HepG2 (cell line): ENCODE results near the gene UBP1. TPM values are rescaled to one million over a fixed set of nuclear protein-coding genes. Genes with fewer than 3 reads are reported as not detected.

Experiments
- ATAC-seq: fragments of 200-7000 bp; cut with Tn5 transposase; 3 replicates; pipeline ENCODE4 v1.9.1; 2020; ENCODE audit warnings: mild to moderate bottlenecking, moderate library complexity
- Bru-seq: library from RNA; stranded (reverse); fragments of 400-500 nt; gene quantifications from one replicate; lab custom pipeline; 2021; lab: Mats Ljungman, UMichigan
- BruChase-seq, 2 experiments: library from RNA; stranded (reverse); fragments of 400-500 nt; gene quantifications; one replicate each; lab custom pipeline; 2021; lab: Mats Ljungman, UMichigan
- BruUV-seq: library from RNA; stranded (reverse); fragments of 400-500 nt; replicated peaks from 2 replicates; lab custom pipeline; 2021; lab: Mats Ljungman, UMichigan
- CTCF ChIA-PET: fragments of 300-600 bp; formaldehyde crosslinking; extraction: SDS; loops from one replicate; lab custom pipeline; 2021; ENCODE audit warnings: low total read pairs, inconsistent platforms, low intra/inter-chr PET ratio; lab: Yijun Ruan, JAX
- POLR2A ChIA-PET: fragments of 350-600 bp; sonication (Branson Sonifier 250); formaldehyde crosslinking; loops from one replicate; lab custom pipeline; 2020; ENCODE audit warnings: antibody characterized with exemption, inconsistent platforms; lab: Yijun Ruan, JAX
- DNase-seq: peaks from one replicate; pipeline ENCODE4 v3.0.0-alpha.2; 2015; ENCODE audit warnings: low spot score
- FAIRE-seq: peaks from 3 replicates; lab custom pipeline; 2011; peaks lifted over from hg19 to GRCh38; lab: Jason Lieb, UNC
- H2AFZ ChIP-seq: one replicate; pipeline ENCODE4 v1.6.1; 2011; ENCODE audit warnings: low read length, inconsistent platforms
- H3K27ac ChIP-seq: fragments of 300-600 bp; 3 replicates; pipeline ENCODE4 v1.8.0; 2011; ENCODE audit warnings: mixed run types, mild to moderate bottlenecking, mixed read lengths, low read length, inconsistent platforms; ENCODE audit not compliant: insufficient read depth; ENCODE audit errors: extremely low read length
- H3K27me3 ChIP-seq, 2 experiments: fragments of 200-600 bp in 1 of 2; 2 replicates in 1 of 2; 3 replicates in 1 of 2; pipeline versions ENCODE4 v1.6.0 to v1.8.0; 2011; ENCODE audit warnings: low read length in 2 of 2, mild to moderate bottlenecking in 2 of 2, moderate library complexity in 2 of 2, inconsistent platforms in 1 of 2; ENCODE audit not compliant: insufficient read depth in 2 of 2, control insufficient read depth in 1 of 2
- H3K36me3 ChIP-seq, 2 experiments: fragments of 200-600 bp in 1 of 2; replicated peaks in 1 of 2; 2 replicates in 1 of 2; 3 replicates in 1 of 2; pipeline versions ENCODE4 v1.5.1 to v1.8.0; 2011; ENCODE audit warnings: low read length in 2 of 2, inconsistent platforms in 1 of 2; ENCODE audit not compliant: insufficient read depth in 2 of 2, control insufficient read depth in 1 of 2
- H3K4me1 ChIP-seq: 2 replicates; pipeline ENCODE4 v1.5.1; 2012; ENCODE audit warnings: low read length, inconsistent platforms; ENCODE audit not compliant: insufficient read depth
- H3K4me2 ChIP-seq: 2 replicates; pipeline ENCODE4 v1.6.0; 2011; ENCODE audit warnings: low read depth, low read length, inconsistent platforms
- H3K4me3 ChIP-seq, 3 experiments: fragments of 200-600 bp in 1 of 3; sonication (generic), shearing (Covaris generic) in 1 of 3; replicated peaks in 1 of 3; 2 replicates each; pipeline ENCODE4 v1.5.1; 2011 to 2016; ENCODE audit warnings: low read length in 3 of 3, inconsistent platforms in 2 of 3, low read depth in 2 of 3, mild to moderate bottlenecking in 2 of 3, control low read depth in 1 of 3, mixed read lengths in 1 of 3; ENCODE audit not compliant: insufficient read depth in 1 of 3
- H3K79me2 ChIP-seq: one replicate; pipeline ENCODE4 v1.6.1; 2011; ENCODE audit warnings: low read length, inconsistent platforms; ENCODE audit not compliant: insufficient read depth
- H3K9ac ChIP-seq: 2 replicates; pipeline ENCODE4 v1.6.0; 2011; ENCODE audit warnings: mild to moderate bottlenecking, low read depth, low read length, inconsistent platforms; ENCODE audit not compliant: insufficient read depth
- H3K9me3 ChIP-seq: 2 replicates; pipeline ENCODE4 v1.5.1; 2012; ENCODE audit warnings: mild to moderate bottlenecking, low read length
- H4K20me1 ChIP-seq: 2 replicates; pipeline ENCODE4 v1.6.0; 2011; ENCODE audit warnings: inconsistent platforms, mild to moderate bottlenecking, low read length, moderate library complexity; ENCODE audit not compliant: insufficient read depth
- AHR ChIP-seq: IDR thresholded peaks from 2 replicates; pipeline ENCODE4 v1.6.1; 2018; ENCODE audit warnings: missing genetic modification reagents, missing compliant biosample characterization
- AKNA ChIP-seq: sonication (generic); formaldehyde crosslinking; IDR thresholded peaks from 2 replicates; pipeline ENCODE4 v1.4.0; 2020; ENCODE audit warnings: missing genetic modification reagents, borderline replicate concordance
- ETV5 ChIP-seq: IDR thresholded peaks from 2 replicates; pipeline ENCODE4 v1.6.1; 2018; ENCODE audit warnings: missing biosample characterization, missing genetic modification reagents, inconsistent platforms, borderline replicate concordance
- MIXL1 ChIP-seq: IDR thresholded peaks from 2 replicates; pipeline ENCODE4 v1.6.1; 2016
- SKI ChIP-seq: fragments of 450-650 bp; IDR thresholded peaks from one replicate; pipeline ENCODE4 v1.6.1; 2018; ENCODE audit warnings: mild to moderate bottlenecking; ENCODE audit not compliant: partially characterized antibody
- SRF ChIP-seq: IDR thresholded peaks from 2 replicates; pipeline ENCODE4 v1.6.1; 2011; ENCODE audit warnings: mild to moderate bottlenecking, low read depth, low read length, moderate library complexity
- TARDBP ChIP-seq: sonication (generic); formaldehyde crosslinking; IDR thresholded peaks from 2 replicates; pipeline ENCODE4 v1.8.0; 2022; ENCODE audit warnings: mild to moderate bottlenecking, missing genetic modification reagents
- ZNF207 ChIP-seq: fragments of 450-650 bp; IDR thresholded peaks from 2 replicates; pipeline ENCODE4 v1.6.1; 2016; ENCODE audit warnings: antibody characterized with exemption, borderline replicate concordance
- ZNF33B ChIP-seq: sonication (generic); formaldehyde crosslinking; IDR thresholded peaks from 2 replicates; pipeline ENCODE4 v1.5.1; 2020; ENCODE audit warnings: mild to moderate bottlenecking, missing genetic modification reagents
- ZNF350 ChIP-seq: sonication (generic); formaldehyde crosslinking; IDR thresholded peaks from 2 replicates; pipeline ENCODE4 v1.4.0; 2020; ENCODE audit warnings: mild to moderate bottlenecking, low read depth, missing genetic modification reagents, borderline replicate concordance
- ZNF562 ChIP-seq: sonication (generic); formaldehyde crosslinking; IDR thresholded peaks from 2 replicates; pipeline ENCODE4 v1.8.0; 2022; ENCODE audit warnings: missing genetic modification reagents, borderline replicate concordance
- ZNF75D ChIP-seq: sonication (generic); formaldehyde crosslinking; IDR thresholded peaks from 2 replicates; pipeline ENCODE4 v1.8.1; 2023; ENCODE audit warnings: missing genetic modification reagents, mild to moderate bottlenecking, borderline replicate concordance
- WGBS: methylation state at CpG from one replicate; pipeline ENCODE4 v1.1.6; 2017; ENCODE audit warnings: low lambda C conversion rate; 5-methylcytosine and 5-hydroxymethylcytosine counted together
- in situ Hi-C: cut with HindIII; loops from 2 replicates; pipeline ENCODE4 v1.10.0; 2017; ENCODE audit warnings: low pct_unique_long_range_greater_than_20kb; ENCODE audit not compliant: extremely low pct_ligation_motif_present
- intact Hi-C: fragments of 100-400 bp; cut with micrococcal nuclease; formaldehyde crosslinking; loops from one replicate; pipeline ENCODE4 v1.10.0; 2022; ENCODE audit not compliant: unreplicated experiment
- long read RNA-seq, 2 experiments: library from RNA in 1 of 2; library from polyadenylated mRNA in 1 of 2; stranded (forward) in 1 of 2; unstranded in 1 of 2; transcript quantifications; one replicate each; pipeline ENCODE4 v2.0.0, GENCODE V29; 2019 to 2022
- polyA minus RNA-seq, 3 experiments: library from RNA; depleted of rRNA, polyadenylated mRNA; stranded (reverse); fragments of >200 nt; gene quantifications; 2 replicates each; pipeline ENCODE4 v1.2.3, GENCODE V29; 2011; ENCODE audit warnings: low replicate concordance in 1 of 3
- polyA plus RNA-seq, 8 experiments: library from polyadenylated mRNA; depleted of rRNA in 3 of 8; stranded (reverse) in 7 of 8; unstranded in 1 of 8; fragments of >200 nt; fragmentation: Illumina TruSeq in 4 of 8; extraction: Trizol in 4 of 8; gene quantifications; 2 replicates each; pipeline versions ENCODE4 v1.2.1 to v1.2.3, GENCODE V29; 2011 to 2016; ENCODE audit warnings: low read depth in 4 of 8, missing spikeins in 1 of 8, mixed read lengths in 1 of 8; ENCODE audit not compliant: insufficient read depth in 1 of 8
- total RNA-seq, 5 experiments: library from RNA; depleted of rRNA; stranded (reverse); fragments of >200 nt; fragmentation: Illumina TruSeq; extraction: Trizol; gene quantifications; 2 replicates each; pipeline ENCODE4 v1.2.3, GENCODE V29; 2016; ENCODE audit warnings: low read depth in 1 of 5

The UBP1 gene
- 48.3 and 56.7 TPM in 2 replicates for total RNA-seq (2016; rRNA removed; fragmentation: Illumina TruSeq; extraction: Trizol)
- total RNA-seq (2016; cell fraction: cytosol; rRNA removed; fragmentation: Illumina TruSeq; extraction: Trizol; ENCODE audit: low read depth), result 35.3 and 36.1 TPM in 2 replicates
- 49.2 and 49.4 TPM in 2 replicates for total RNA-seq (2016; cell fraction: insoluble cytoplasmic fraction; rRNA removed; fragmentation: Illumina TruSeq; extraction: Trizol)
- 55.1 and 56.2 TPM in 2 replicates for total RNA-seq (2016; cell fraction: membrane; rRNA removed; fragmentation: Illumina TruSeq; extraction: Trizol)
- total RNA-seq (2016; cell fraction: nucleus; rRNA removed; fragmentation: Illumina TruSeq; extraction: Trizol), result 67.4 and 77.3 TPM in 2 replicates
- polyA plus RNA-seq (2011; rRNA removed), result 71.0 and 79.9 TPM in 2 replicates
- polyA plus RNA-seq (2011; cell fraction: cytosol; rRNA removed), result 25.7 and 36.4 TPM in 2 replicates
- 113 and 124 TPM in 2 replicates for polyA plus RNA-seq (2011; cell fraction: nucleus; rRNA removed)
- polyA plus RNA-seq (2012), result 41.9 and 51.9 TPM in 2 replicates
- polyA plus RNA-seq (2016; cell fraction: cytosol; fragmentation: Illumina TruSeq; extraction: Trizol; ENCODE audit: low read depth), result 10.7 and 11.9 TPM in 2 replicates
- polyA plus RNA-seq (2016; cell fraction: insoluble cytoplasmic fraction; fragmentation: Illumina TruSeq; extraction: Trizol; ENCODE audit: low read depth), result 87.2 and 101 TPM in 2 replicates
- polyA plus RNA-seq (2016; cell fraction: membrane; fragmentation: Illumina TruSeq; extraction: Trizol; ENCODE audit: low read depth), result 50.8 and 53.0 TPM in 2 replicates
- 138 and 140 TPM in 2 replicates for polyA plus RNA-seq (2016; cell fraction: nucleus; fragmentation: Illumina TruSeq; extraction: Trizol; ENCODE audit: insufficient read depth, low read depth)
- 50.1 and 65.5 TPM in 2 replicates for polyA minus RNA-seq (2011; rRNA and poly(A)+ RNA removed; ENCODE audit: low replicate concordance)
- polyA minus RNA-seq (2011; cell fraction: cytosol; rRNA and poly(A)+ RNA removed), result 33.4 and 39.2 TPM in 2 replicates
- 129 and 147 TPM in 2 replicates for polyA minus RNA-seq (2011; cell fraction: nucleus; rRNA and poly(A)+ RNA removed)
- percentile 94 among the genes with signal in this experiment for Bru-seq, nascent RNA
- percentile 94 among the genes with signal in this experiment for BruChase-seq, experiment 1, labeled RNA remaining after a 6-hour chase
- BruChase-seq, experiment 2, labeled RNA remaining after a 2-hour chase, result percentile 94 among the genes with signal in this experiment
- long read RNA-seq, experiment 1, partial matches to known transcripts, result 2 of 4 reads
- long read RNA-seq, experiment 1, other reads (novel, unspliced or antisense), result 2 of 4 reads
- long read RNA-seq, experiment 2, full-length matches to known transcripts, result 19 of 84 reads
- long read RNA-seq, experiment 2, partial matches to known transcripts, result 1 of 84 reads
- long read RNA-seq, experiment 2, other reads (novel, unspliced or antisense), result 64 of 84 reads

- peak within 1 kb of the TSS; percentile 85 for H3K4me2 ChIP-seq
- no TSS peak for BruUV-seq
- in situ Hi-C loops, result no loop called here
- WGBS, result 0% methylated on average over 18 of the region's 68 CpGs
- CTCF ChIA-PET, result no interaction called here
- FAIRE-seq, result peak; percentile 96
- H3K36me3 ChIP-seq, result no peaks in the 10 kb centered on the region
- H4K20me1 ChIP-seq, result peaks cover 31% of the 10 kb centered on the region
- POLR2A ChIA-PET, result interaction anchor here (0.5 to 4.5 kb wide), 13 partner anchors 11 to 624 kb away, joined by 3 to 35 read pairs (median 3); partner anchors contain the start of gene PDCD6IP
- peak; percentile 89 for ATAC-seq
- H3K4me1 ChIP-seq, result peaks cover 53% of the 10 kb centered on the region
- intact Hi-C loops, result loop anchor here (5.0 to 10.0 kb wide), 2 partner anchors 137 to 354 kb away; partner anchors contain the start of gene PDCD6IP
- peak within 1 kb of the TSS; percentile 95 to 99 (median 95) for H3K4me3 ChIP-seq
- H3K9me3 ChIP-seq, result no peaks in the 10 kb centered on the region
- peak within 1 kb of the TSS; percentile 97 for H3K27ac ChIP-seq
- peaks cover 41% of the 10 kb centered on the region for H3K79me2 ChIP-seq
- DNase-seq, result peak; percentile 100
- no peaks in the 10 kb centered on the region for H3K27me3 ChIP-seq
- peak within 1 kb of the TSS; percentile 93 for H3K9ac ChIP-seq
- peak within 1 kb of the TSS; percentile 86 for H2AFZ ChIP-seq
- TF ChIP-seq ZNF350 (CRISPR knock-in tag) (peak; percentile 80; the same call in 1 of the 2 replicates), SKI (no peak), SRF (no peak), ZNF562 (no peak), AHR (no peak), AKNA (CRISPR knock-in tag) (no peak), ZNF33B (no peak), ZNF75D (no peak), MIXL1 (CRISPR knock-in tag) (no peak; the same call in 1 of the 2 replicates), ETV5 (no peak; the same call in 1 of the 2 replicates), ZNF207 (no peak), TARDBP (peak; percentile 84)
Measured at GRCh38 chr3:33440328-33441224, at the start of gene UBP1. UBP1 (minus strand) TSS chr3:33440405; CDS start chr3:33439848, 557 bp downstream.
